ENCODE data around the gene NXNL1. TPM values are rescaled to one million over a fixed set of nuclear protein-coding genes. Genes with fewer than 3 reads are reported as not detected.

The NXNL1 gene
- total and polyA plus RNA-seq, 9 of the 15 experiments (the other 6 are each of a cell fraction or from before 2014, with no cell fraction given), result not detected

DNA sequence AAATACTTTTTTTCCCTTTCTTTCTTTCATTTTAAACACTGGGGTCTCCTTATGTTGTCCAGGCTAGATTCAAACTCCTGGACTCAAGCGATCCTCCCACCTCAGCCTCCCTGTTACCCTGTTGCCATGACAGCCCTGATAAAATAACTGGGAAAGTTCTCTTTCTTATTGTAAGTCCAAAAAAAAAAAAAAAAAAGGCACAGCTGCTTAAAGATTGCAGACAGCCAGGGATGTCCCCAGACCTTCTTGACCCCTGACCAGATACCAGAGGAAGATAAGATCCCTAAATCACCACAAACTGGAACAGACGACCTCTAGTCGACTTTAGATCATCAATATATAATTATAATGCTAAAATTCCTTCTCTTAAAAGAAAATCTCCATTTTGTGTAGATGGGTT lies 42.0 kb downstream of the NXNL1 start (continued):
- TF ChIP-seq BCLAF1 (IDR thresholded peaks at IDR 0.05; ENCODE audit: borderline replicate concordance in 1 of 2, control insufficient read depth in 1 of 2, low read depth in 2 of 2, low read length in 1 of 2) (no peak), ZNF444 (CRISPR knock-in tag; IDR thresholded peaks at IDR 0.05) (no peak), ESRRA (IDR thresholded peaks at IDR 0.05; ENCODE audit: borderline replicate concordance, low read depth) (peak; percentile 58; the same call in 1 of the 2 replicates), DPF2 (IDR thresholded peaks at IDR 0.05) (no peak), CUX1 (CRISPR knock-in tag; IDR thresholded peaks at IDR 0.05) (0 out of 2 replicates have a peak, but pooled peaks have one; percentile 28), CREB1 (IDR thresholded peaks at IDR 0.05) (no peak), CREB1 (CRISPR knock-in tag; IDR thresholded peaks at IDR 0.05) (no peak), ZNF644 (tag; IDR thresholded peaks at IDR 0.05; ENCODE audit: low read depth) (no peak), TFAP4 (CRISPR knock-in tag; IDR thresholded peaks at IDR 0.05; ENCODE audit: borderline replicate concordance) (no peak), ZNF586 (CRISPR knock-in tag; conservative IDR thresholded peaks at IDR 0.05) (no peak), SNIP1 (IDR thresholded peaks at IDR 0.05; ENCODE audit: low read depth) (no peak)
